22Rv1 (cell line): ENCODE data around the gene SCGB2A2.

ENCODE experiments used
- CTCF ChIP-seq: fragments of 450-650 bp; IDR thresholded peaks from 2 replicates; pipeline ENCODE4 v1.5.1; 2017; ENCODE audit warnings: mild to moderate bottlenecking
- ZFX ChIP-seq: fragments of 450-650 bp; IDR thresholded peaks from 2 replicates; pipeline ENCODE4 v1.6.1; 2017; ENCODE audit warnings: antibody characterized with exemption, borderline replicate concordance

GRCh38 chr11:62245271-62245753, 24.6 kb upstream of the SCGB2A2 start:
- TF ChIP-seq CTCF (no peak), ZFX (no peak)
